Thyroid gland (tissue), 4 donors: ENCODE measurements around the gene ASF1B. TPM values are rescaled to one million over a fixed set of nuclear protein-coding genes. Genes with fewer than 3 reads are reported as not detected.
A peak's percentile ranks its signal among the peaks of the same experiment; 100 is the strongest.

Source experiments
- DNase-seq, 2 donors: peaks; one replicate each; pipeline ENCODE4 v3.0.0-alpha.2; 2019
- H3K27ac ChIP-seq, 3 donors: fragments of 200-600 bp; sonication (generic); 1 replicate in 2 of 3; 2 replicates in 1 of 3; pipeline ENCODE4 v1.5.1; 2016 to 2019; ENCODE audit warnings: mild to moderate bottlenecking in 1 of 3, moderate library complexity in 1 of 3
- H3K27me3 ChIP-seq: fragments of 200-600 bp; sonication (generic); one replicate; pipeline ENCODE4 v1.5.1; 2019
- H3K36me3 ChIP-seq, 2 donors: fragments of 200-600 bp; sonication (generic); one replicate each; pipeline ENCODE4 v1.5.1; 2016 to 2019
- H3K4me1 ChIP-seq, 2 donors: fragments of 200-600 bp; sonication (generic); one replicate each; pipeline ENCODE4 v1.5.1; 2017 to 2019
- H3K4me3 ChIP-seq, 3 donors: fragments of 200-600 bp; sonication (generic); replicated peaks in 1 of 3; 1 replicate in 2 of 3; 2 replicates in 1 of 3; pipeline ENCODE4 v1.5.1; 2016; ENCODE audit warnings: mild to moderate bottlenecking in 1 of 3
- H3K9me3 ChIP-seq: fragments of 200-600 bp; sonication (generic); one replicate; pipeline ENCODE4 v1.5.1; 2017
- CTCF ChIP-seq, 6 experiments: fragments of 200-600 bp in 3 of 6; fragments of 450-650 bp in 3 of 6; sonication (generic) in 3 of 6; IDR thresholded peaks; one replicate each; pipeline ENCODE4 v1.5.1; 2016 to 2019; ENCODE audit warnings: antibody characterized with exemption in 6 of 6, mild to moderate bottlenecking in 2 of 6, inconsistent platforms in 1 of 6, moderate library complexity in 1 of 6
- POLR2A ChIP-seq, 2 donors: fragments of 450-650 bp; IDR thresholded peaks; one replicate each; pipeline ENCODE4 v1.6.1; 2017; ENCODE audit warnings: antibody characterized with exemption in 2 of 2, mild to moderate bottlenecking in 2 of 2, moderate library complexity in 1 of 2
- WGBS, 2 donors: methylation state at CpG; one replicate each; pipeline ENCODE4 v1.1.5; 2017; 5-methylcytosine and 5-hydroxymethylcytosine counted together
- intact Hi-C: fragments of 100-400 bp; cut with DNase I; formaldehyde crosslinking; loops from one replicate; pipeline ENCODE4 v1.15.1; 2023
- total RNA-seq, 4 donors: library from RNA; depleted of rRNA; stranded (reverse); fragments of >200 nt; gene quantifications; one replicate each; pipeline ENCODE4 v1.2.3, GENCODE V29; 2016

The ASF1B gene
- total RNA-seq, 4 donors from 2014 or later = 0.54 to 2.6 (median 0.95) TPM

- intact Hi-C loops = loop anchor here (5.0 kb wide), 1 partner anchor 115 kb away; no protein-coding TSS in a partner anchor
- 1% methylated on average over 25 of the region's 51 CpGs; no CpG with 5 or more reads in 1 of the 2 donors for WGBS, 2 donors
- H3K36me3 ChIP-seq = no peaks in the 10 kb centered on the region
- H3K27me3 ChIP-seq = no peaks in the 10 kb centered on the region
- DNase-seq = peak; percentile 88 to 90
- peak within 1 kb of the TSS; percentile 67 to 90 (median 85) for H3K27ac ChIP-seq
- TF ChIP-seq CTCF (IDR thresholded peaks at IDR 0.05) (peak in 1 of 6 experiments; percentile 13), POLR2A (IDR thresholded peaks at IDR 0.05) (peak in 1 of 2 donors; percentile 50)
- peak within 1 kb of the TSS; percentile 35 to 64 (median 38) for H3K4me3 ChIP-seq
- H3K9me3 ChIP-seq = no peaks in the 10 kb centered on the region
- peaks cover 15 to 19% of the 10 kb centered on the region in 2 donors for H3K4me1 ChIP-seq
These were observed 63.7 kb downstream of the ASF1B start, which contains the start of gene MISP3 for GRCh38 chr19:14072535-14073260. TSS of gene MISP3 (plus strand) at chr19:14072786. CDS start at chr19:14073310, 524 bp downstream.

GRCh38 chr19:14070268-14071050 is 65.9 kb downstream of the ASF1B start:
- no peak overlapping the region for H3K27ac ChIP-seq
- no peaks in the 10 kb centered on the region for H3K9me3 ChIP-seq
- TF ChIP-seq POLR2A (IDR thresholded peaks at IDR 0.05) (no peak), CTCF (IDR thresholded peaks at IDR 0.05) (no peak)
- H3K36me3 ChIP-seq = no peaks in the 10 kb centered on the region
- DNase-seq = no peak
- WGBS, 2 donors = 94 to 97% methylated on average over 33 to 43 of the region's 43 CpGs
- intact Hi-C loops = loop anchor here (5.0 kb wide), 1 partner anchor 113 kb away; no protein-coding TSS in a partner anchor
- no peaks in the 10 kb centered on the region for H3K27me3 ChIP-seq
- peaks cover 11 to 19% of the 10 kb centered on the region in 2 donors for H3K4me1 ChIP-seq
- no peak overlapping the region for H3K4me3 ChIP-seq

Other genes starting within 250 kb of the ASF1B start
- gene BRME1, start 230.5 kb downstream of the ASF1B start, total RNA-seq = 1 to 10 TPM in 3 of 4 donors, under 1 TPM in 1; 0.34 to 1.7 (median 1.0) TPM
- 10 to 100 TPM; 29.3 to 36.4 (median 31.3) TPM for gene CC2D1A, start 230.4 kb downstream of the ASF1B start, total RNA-seq
- 1 to 10 TPM in 1 of 4 donors, under 1 TPM in 2, not detected in 1; 0.40 to 1.4 (median 0.63) TPM for gene PODNL1, start 198.2 kb downstream of the ASF1B start, total RNA-seq
- 10 to 100 TPM in 3 of 4 donors, 1 to 10 TPM in 1; 9.5 to 19.6 (median 11.6) TPM for gene DCAF15, start 184.1 kb downstream of the ASF1B start, total RNA-seq
- gene RFX1, start 130.3 kb downstream of the ASF1B start, total RNA-seq = 1 to 10 TPM; 4.8 to 9.1 (median 9.1) TPM
- gene RLN3, start 108.4 kb downstream of the ASF1B start, total RNA-seq = not detected
- gene IL27RA, start 104.8 kb downstream of the ASF1B start, total RNA-seq = 1 to 10 TPM; 1.9 to 4.9 (median 3.4) TPM
- gene PALM3, start 74.5 kb downstream of the ASF1B start, total RNA-seq = 1 to 10 TPM; 4.8 to 9.6 (median 6.8) TPM
- gene MISP3, start 63.8 kb downstream of the ASF1B start, total RNA-seq = 1 to 10 TPM; 7.9 to 9.9 (median 9.1) TPM
- gene C19orf67, start 50.8 kb downstream of the ASF1B start, total RNA-seq = not detected
- 10 to 100 TPM; 15.2 to 27.3 (median 22.7) TPM for gene SAMD1, start 45.8 kb downstream of the ASF1B start, total RNA-seq
- gene PRKACA, start 18.8 kb downstream of the ASF1B start, total RNA-seq = 10 to 100 TPM; 33.2 to 69.4 (median 55.5) TPM
- gene ADGRL1, start 69.6 kb upstream of the ASF1B start, total RNA-seq = 10 to 100 TPM; 18.5 to 56.3 (median 46.2) TPM
- gene ADGRE5, start 244.9 kb upstream of the ASF1B start, total RNA-seq = 10 to 100 TPM; 35.7 to 63.4 (median 37.8) TPM